Gastroesophageal sphincter (tissue), 3 donors: ENCODE results near the gene LAMC2.

Source experiments
- CTCF ChIP-seq, 4 experiments: fragments of 200-600 bp in 2 of 4; fragments of 450-650 bp in 2 of 4; sonication (generic) in 1 of 4; IDR thresholded peaks; one replicate each; pipeline ENCODE4 v1.5.1; 2017 to 2019; ENCODE audit warnings: antibody characterized with exemption in 4 of 4, mild to moderate bottlenecking in 2 of 4, moderate library complexity in 2 of 4
- EP300 ChIP-seq: sonication (generic); formaldehyde crosslinking; IDR thresholded peaks from one replicate; pipeline ENCODE4 v1.6.1; 2017; ENCODE audit warnings: antibody characterized with exemption, mild to moderate bottlenecking
- POLR2A ChIP-seq, 2 donors: fragments of 450-650 bp; IDR thresholded peaks; one replicate each; pipeline ENCODE4 v1.6.1; 2017; ENCODE audit warnings: antibody characterized with exemption in 2 of 2, mild to moderate bottlenecking in 2 of 2, moderate library complexity in 1 of 2
- POLR2AphosphoS5 ChIP-seq: sonication (generic); formaldehyde crosslinking; IDR thresholded peaks from one replicate; pipeline ENCODE4 v1.6.1; 2017; ENCODE audit warnings: antibody characterized with exemption

GRCh38 chr1:183289051-183289496 lies 103.0 kb downstream of the LAMC2 start:
- TF ChIP-seq POLR2A (IDR thresholded peaks at IDR 0.05) (no peak), CTCF (IDR thresholded peaks at IDR 0.05) (no peak), POLR2AphosphoS5 (no peak), EP300 (no peak)
